Cardiac fibroblast (primary cell): ENCODE data around the gene OR11A1.

Experiments
- DNase-seq, 2 donors: peaks; one replicate each; pipeline versions ENCODE4 v3.0.0 to v3.0.0-alpha.2; 2010; ENCODE audit warnings: low read depth in 2 of 2
- H3K4me3 ChIP-seq, 2 donors: replicated peaks in 1 of 2; 1 replicate in 1 of 2; 2 replicates in 1 of 2; pipeline ENCODE4 v1.5.1; 2011; ENCODE audit warnings: low read depth in 2 of 2, low read length in 2 of 2, mild to moderate bottlenecking in 2 of 2, moderate library complexity in 1 of 2
- CTCF ChIP-seq: IDR thresholded peaks from one replicate; pipeline ENCODE4 v1.5.1; 2011; ENCODE audit warnings: low read depth, mild to moderate bottlenecking, low read length, inconsistent platforms

Gene OR11A1

GRCh38 chr6:29424168-29424567, 32.7 kb downstream of the OR11A1 start:
- no peak for TF ChIP-seq CTCF
- H3K4me3 ChIP-seq, result no peak overlapping the region
- no peak for DNase-seq

- no peak overlapping the region for H3K4me3 ChIP-seq
- no peak for TF ChIP-seq CTCF
- DNase-seq, result peak in 1 of 2 donors; percentile 3
These were observed 37.4 kb downstream of the OR11A1 start for GRCh38 chr6:29419516-29419915.

GRCh38 chr6:29414588-29414987, 42.3 kb downstream of the OR11A1 start, which contains the start of gene OR12D1:
Gene OR12D1, plus strand, starts transcription at chr6:29414928.
- H3K4me3 ChIP-seq, result no peak within 1 kb of the TSS
- TF ChIP-seq CTCF, result no peak
- peak in 1 of 2 donors; percentile 2 for DNase-seq

GRCh38 chr6:29403801-29404200, 53.1 kb downstream of the OR11A1 start:
- DNase-seq, result no peak
- TF ChIP-seq CTCF, result no peak
- no peak overlapping the region for H3K4me3 ChIP-seq

GRCh38 chr6:29399525-29399924, 57.3 kb downstream of the OR11A1 start:
- DNase-seq, result no peak
- TF ChIP-seq CTCF, result no peak

GRCh38 chr6:29395331-29395730, 61.5 kb downstream of the OR11A1 start, which contains the start of gene OR12D2:
Gene OR12D2, plus strand, starts transcription at chr6:29395631. Its CDS starts 1,069 bp downstream, at chr6:29396700.
- no peak within 1 kb of the TSS for H3K4me3 ChIP-seq
- TF ChIP-seq CTCF, result no peak

More at GRCh38 chr6:29399525-29399924, 57.3 kb downstream of the OR11A1 start:
- H3K4me3 ChIP-seq, result no peak overlapping the region

GRCh38 chr6:29388533-29388932, 68.3 kb downstream of the OR11A1 start:
- no peak for DNase-seq
- no peak overlapping the region for H3K4me3 ChIP-seq
- no peak for TF ChIP-seq CTCF

More at GRCh38 chr6:29395331-29395730, 61.5 kb downstream of the OR11A1 start, which contains the start of gene OR12D2:
- no peak for DNase-seq
